WI38 (cell line): ENCODE data around the gene DLX2.
"Not testable (repeated sequence)": the region's sequence is repeated elsewhere in the genome, so short reads cannot be mapped to it uniquely, and the experiment has no call there.

Experiments used
- H3K4me3 ChIP-seq: 2 replicates; pipeline ENCODE4 v1.5.1; 2011; ENCODE audit warnings: low read depth, mild to moderate bottlenecking, control low read depth, low read length
- CTCF ChIP-seq: IDR thresholded peaks from 2 replicates; pipeline ENCODE4 v1.5.1; 2012; ENCODE audit warnings: low read depth, mild to moderate bottlenecking, control low read depth, low read length

The DLX2 gene

DNA sequence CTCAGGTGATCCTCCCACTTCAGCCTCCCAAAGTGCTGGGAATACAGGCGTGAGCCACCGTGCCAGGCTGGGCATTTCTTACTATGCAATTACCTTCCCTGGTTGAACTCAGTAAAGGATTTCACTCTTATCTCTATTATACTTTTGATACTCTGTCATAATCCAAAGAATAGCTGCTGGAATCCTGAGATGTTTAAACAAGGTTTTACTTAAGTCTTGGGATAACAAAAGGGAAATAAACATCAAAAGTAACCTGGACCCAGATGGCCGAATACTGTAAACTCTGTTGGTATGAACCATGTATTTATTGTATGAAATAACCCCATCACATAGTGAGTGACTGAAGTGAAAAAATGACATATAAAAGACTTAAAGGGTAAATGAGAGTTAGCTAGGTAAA, 11.9 kb upstream of the DLX2 start:
- no peak for TF ChIP-seq CTCF
- H3K4me3 ChIP-seq, result no peak overlapping the region

- H3K4me3 ChIP-seq, result not testable (repeated sequence)
These were observed 11.5 kb upstream of the DLX2 start for GRCh38 chr2:172114176-172114575.

- H3K4me3 ChIP-seq, result no peak overlapping the region
These were observed 10.9 kb upstream of the DLX2 start for GRCh38 chr2:172113617-172114016.

DNA sequence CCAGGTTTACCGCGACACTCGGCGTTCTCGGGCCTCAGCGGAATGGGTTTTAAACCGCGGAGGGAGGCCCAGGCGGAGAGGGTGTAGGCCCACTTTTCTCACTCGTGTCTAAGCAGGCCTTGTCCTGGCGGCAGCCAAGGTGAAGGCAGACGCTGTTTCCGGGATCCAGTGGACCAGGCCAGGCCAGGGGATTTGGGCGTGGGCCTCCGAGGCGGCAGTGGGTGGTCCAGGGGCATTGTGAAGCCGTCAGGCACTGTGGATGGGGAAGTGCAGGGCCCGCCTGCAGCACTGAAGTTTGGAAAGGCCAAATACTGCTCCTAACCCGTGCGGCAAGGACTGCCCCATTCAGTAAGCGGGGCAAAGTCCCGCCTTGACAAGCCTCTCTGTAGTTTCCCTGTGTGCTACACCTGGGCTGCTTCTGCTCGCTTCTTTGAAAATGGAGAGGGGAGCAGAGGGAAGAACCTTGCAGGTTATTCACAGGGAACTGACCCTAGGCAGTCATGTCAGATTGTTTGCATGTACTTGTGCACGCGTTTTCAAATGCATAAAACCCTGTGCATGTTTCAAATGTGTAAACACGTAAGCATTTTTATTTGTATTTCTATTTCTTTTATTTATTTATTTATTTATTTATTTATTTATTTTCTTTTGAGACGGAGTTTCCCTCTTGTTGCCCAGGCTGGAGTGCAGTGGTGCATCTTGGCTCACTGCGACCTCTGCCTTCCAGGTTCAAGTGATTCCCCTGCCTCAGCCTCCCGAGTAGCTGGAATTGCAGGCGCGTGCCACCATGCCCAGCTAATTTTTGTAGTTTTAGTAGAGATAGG, 7.5 kb upstream of the DLX2 start:
- no peak overlapping the region for H3K4me3 ChIP-seq
- TF ChIP-seq CTCF, result no peak

More at GRCh38 chr2:172113617-172114016, 10.9 kb upstream of the DLX2 start:
- no peak; the same call in 1 of the 2 replicates for TF ChIP-seq CTCF

DNA sequence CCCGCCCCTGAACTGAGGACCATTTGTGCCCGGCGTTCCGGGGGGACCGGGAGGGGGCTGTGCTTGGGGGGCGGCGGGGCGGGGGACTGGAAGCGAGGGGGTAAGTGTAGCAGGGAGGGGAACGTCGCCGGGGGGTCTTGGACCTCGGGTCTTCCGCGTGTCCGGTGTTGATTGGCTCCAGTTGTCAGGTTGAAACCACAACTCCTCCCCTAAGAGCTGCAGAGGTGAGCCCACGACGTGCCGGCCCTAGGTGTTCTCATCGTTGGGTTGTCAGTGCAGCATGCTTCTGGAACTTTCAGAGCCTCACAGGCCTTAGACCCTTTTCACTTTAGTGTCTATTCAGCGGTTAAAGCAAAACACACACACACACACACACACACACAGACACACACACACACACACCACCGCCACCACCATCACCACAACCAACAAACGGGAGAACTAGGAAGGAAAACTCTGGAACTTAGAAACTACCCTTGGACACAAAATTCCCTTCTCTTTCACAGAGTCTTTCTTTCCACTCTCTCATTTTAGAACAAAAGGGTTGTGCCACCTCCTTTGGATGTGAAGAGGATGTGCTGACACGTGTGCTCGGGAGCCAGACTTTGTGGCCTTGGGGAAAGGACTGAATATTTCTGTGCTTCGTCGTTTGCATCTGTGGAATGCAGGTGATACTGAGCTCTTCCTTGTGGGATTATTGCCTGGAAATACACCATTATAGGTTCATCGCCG, 6.7 kb upstream of the DLX2 start:
- no peak for TF ChIP-seq CTCF
- H3K4me3 ChIP-seq, result no peak overlapping the region

DNA sequence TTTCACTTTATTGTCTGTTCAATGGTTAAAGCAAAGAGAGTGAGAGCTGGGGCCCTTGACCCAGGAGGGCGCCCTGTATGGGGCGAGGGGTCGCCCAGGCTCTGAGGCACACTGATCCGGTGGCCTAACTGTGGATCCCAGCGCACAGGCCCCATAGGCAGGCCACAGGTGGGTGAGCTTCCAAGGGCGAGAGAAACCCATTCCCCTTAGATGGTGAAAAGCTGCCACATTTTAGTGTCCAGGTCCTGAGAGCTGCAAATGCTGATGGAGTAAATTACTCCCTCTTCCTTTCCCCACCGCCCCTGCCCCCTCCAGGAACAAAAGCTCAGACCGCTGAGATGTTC, 5.9 kb upstream of the DLX2 start:
- TF ChIP-seq CTCF, result no peak
- no peak overlapping the region for H3K4me3 ChIP-seq

- TF ChIP-seq CTCF, result no peak
- H3K4me3 ChIP-seq, result no peak overlapping the region
These were observed 5.2 kb upstream of the DLX2 start for GRCh38 chr2:172107690-172108586.
